Esophagus muscularis mucosa (tissue), 3 donors: ENCODE measurements around the gene FGD2.

Experiments
- CTCF ChIP-seq, 3 experiments: fragments of 200-600 bp in 2 of 3; fragments of 450-650 bp in 1 of 3; sonication (generic) in 2 of 3; IDR thresholded peaks; one replicate each; pipeline ENCODE4 v1.5.1; 2017 to 2019; ENCODE audit warnings: antibody characterized with exemption in 3 of 3, mild to moderate bottlenecking in 2 of 3, moderate library complexity in 1 of 3
- POLR2AphosphoS5 ChIP-seq, 2 donors: sonication (generic); formaldehyde crosslinking; IDR thresholded peaks; one replicate each; pipeline ENCODE4 v1.6.1; 2017; ENCODE audit warnings: antibody characterized with exemption in 2 of 2

GRCh38 chr6:37007340-37008043, 2.0 kb downstream of the FGD2 start:
- no peak for TF ChIP-seq POLR2AphosphoS5 (IDR thresholded peaks at IDR 0.05)
- TF ChIP-seq CTCF (IDR thresholded peaks at IDR 0.05) = no peak
